IMR-90 (cell line): ENCODE measurements around the gene ANKRD44. TPM values are rescaled to one million over a fixed set of nuclear protein-coding genes. Genes with fewer than 3 reads are reported as not detected.

Experiments
- ATAC-seq: fragments of 200-7000 bp; cut with Tn5 transposase; 2 replicates; pipeline ENCODE4 v1.9.1; 2020; ENCODE audit warnings: low read depth, mild to moderate bottlenecking, moderate library complexity
- BruUV-seq: library from RNA; stranded (reverse); fragments of 400-500 nt; replicated peaks from 2 replicates; lab custom pipeline; 2021; lab: Mats Ljungman, UMichigan
- CTCF ChIA-PET: fragments of 300-600 bp; formaldehyde crosslinking; extraction: SDS; loops from one replicate; lab custom pipeline; 2021; ENCODE audit warnings: antibody characterized with exemption; lab: Yijun Ruan, JAX
- POLR2A ChIA-PET: fragments of 300-600 bp; sonication (Branson Sonifier 250); formaldehyde crosslinking; loops from one replicate; lab custom pipeline; 2022; ENCODE audit warnings: antibody characterized with exemption; ENCODE audit not compliant: unreplicated experiment; lab: Charles Lee
- DNase-seq: peaks from one replicate; pipeline ENCODE4 v3.0.0; 2013
- H2AFZ ChIP-seq: replicated peaks from 2 replicates; pipeline ENCODE3; 2013; ENCODE audit warnings: low read length, mild to moderate bottlenecking; ENCODE audit not compliant: poor library complexity
- H2AK5ac ChIP-seq: 2 replicates; pipeline ENCODE4 v1.6.1; 2013; ENCODE audit warnings: low read depth, low read length, inconsistent platforms
- H2AK9ac ChIP-seq: replicated peaks from 2 replicates; pipeline ENCODE3; 2013; ENCODE audit warnings: mild to moderate bottlenecking, low read depth, low read length, moderate library complexity; ENCODE audit not compliant: poor library complexity
- H2BK120ac ChIP-seq: 2 replicates; pipeline ENCODE4 v1.6.1; 2013; ENCODE audit warnings: low read depth, low read length, inconsistent platforms
- H2BK15ac ChIP-seq: 3 replicates; pipeline ENCODE4 v1.6.1; 2013; ENCODE audit warnings: low read depth, low read length, inconsistent platforms
- H2BK20ac ChIP-seq: 2 replicates; pipeline ENCODE4 v1.6.1; 2013; ENCODE audit warnings: low read depth, mild to moderate bottlenecking, inconsistent platforms, low read length, moderate library complexity
- H2BK5ac ChIP-seq: 2 replicates; pipeline ENCODE4 v1.6.1; 2013; ENCODE audit warnings: mild to moderate bottlenecking, low read depth, low read length, inconsistent platforms; ENCODE audit not compliant: poor library complexity, severe bottlenecking
- H3K14ac ChIP-seq: replicated peaks from 2 replicates; pipeline ENCODE4 v1.6.1; 2013; ENCODE audit warnings: low read depth, low read length, inconsistent platforms
- H3K18ac ChIP-seq: 2 replicates; pipeline ENCODE4 v1.6.1; 2013; ENCODE audit warnings: low read depth, low read length, control low read depth
- H3K23ac ChIP-seq: 2 replicates; pipeline ENCODE4 v1.6.1; 2013; ENCODE audit warnings: low read depth, low read length, inconsistent platforms
- H3K27ac ChIP-seq: 2 replicates; pipeline ENCODE4 v1.5.1; 2013; ENCODE audit warnings: mild to moderate bottlenecking, control low read depth, low read length; ENCODE audit not compliant: insufficient read depth
- H3K27me3 ChIP-seq: 2 replicates; pipeline ENCODE4 v1.6.1; 2013; ENCODE audit warnings: low read length; ENCODE audit not compliant: control insufficient read depth, insufficient read depth
- H3K36me3 ChIP-seq: 2 replicates; pipeline ENCODE4 v1.6.1; 2013; ENCODE audit warnings: low read length, mixed read lengths; ENCODE audit not compliant: control insufficient read depth, insufficient read depth
- H3K4ac ChIP-seq: 2 replicates; pipeline ENCODE4 v1.6.1; 2013; ENCODE audit warnings: low read depth, low read length, inconsistent platforms
- H3K4me1 ChIP-seq: 2 replicates; pipeline ENCODE4 v1.6.1; 2013; ENCODE audit warnings: low read length, mixed read lengths; ENCODE audit not compliant: control insufficient read depth, insufficient read depth
- H3K4me2 ChIP-seq: 2 replicates; pipeline ENCODE4 v1.6.1; 2013; ENCODE audit warnings: low read depth, mild to moderate bottlenecking, control low read depth, low read length, moderate library complexity
- H3K4me3 ChIP-seq: 2 replicates; pipeline ENCODE4 v1.5.1; 2013; ENCODE audit warnings: low read depth, mild to moderate bottlenecking, control low read depth, low read length, moderate library complexity; ENCODE audit not compliant: insufficient read depth
- H3K56ac ChIP-seq: 2 replicates; pipeline ENCODE4 v1.6.1; 2013; ENCODE audit warnings: low read length, inconsistent platforms; ENCODE audit not compliant: insufficient read depth; ENCODE audit errors: extremely low read depth
- H3K79me1 ChIP-seq, 2 experiments: 2 replicates each; pipeline ENCODE4 v1.6.1; 2013; ENCODE audit warnings: low read length in 2 of 2, inconsistent platforms in 1 of 2, low read depth in 1 of 2
- H3K9ac ChIP-seq: 2 replicates; pipeline ENCODE4 v1.6.1; 2013; ENCODE audit warnings: low read depth, low read length, control low read depth
- H3K9me1 ChIP-seq: 2 replicates; pipeline ENCODE4 v1.6.1; 2013; ENCODE audit warnings: low read length, inconsistent platforms; ENCODE audit not compliant: insufficient read depth
- H3K9me3 ChIP-seq: 2 replicates; pipeline ENCODE4 v1.6.1; 2013; ENCODE audit warnings: low read length; ENCODE audit not compliant: control insufficient read depth, insufficient read depth
- H4K20me1 ChIP-seq: 2 replicates; pipeline ENCODE4 v1.6.1; 2013; ENCODE audit warnings: low read length, inconsistent platforms; ENCODE audit not compliant: insufficient read depth
- H4K5ac ChIP-seq: 2 replicates; pipeline ENCODE4 v1.6.1; 2013; ENCODE audit warnings: mild to moderate bottlenecking, low read depth, low read length, control low read depth
- H4K8ac ChIP-seq, 2 experiments: 2 replicates each; pipeline ENCODE4 v1.6.1; 2013; ENCODE audit warnings: low read depth in 2 of 2, low read length in 2 of 2, control low read depth in 1 of 2, inconsistent platforms in 1 of 2
- H4K91ac ChIP-seq: 2 replicates; pipeline ENCODE4 v1.6.1; 2013; ENCODE audit warnings: low read depth, low read length, inconsistent platforms; ENCODE audit not compliant: insufficient read depth
- BHLHE40 ChIP-seq: fragments of 150-350 bp; IDR thresholded peaks from 2 replicates; pipeline ENCODE4 v1.6.1; 2016; ENCODE audit warnings: mild to moderate bottlenecking, low read depth, low read length
- NFE2L2 ChIP-seq: fragments of 150-350 bp; IDR thresholded peaks from 2 replicates; pipeline ENCODE4 v1.6.1; 2016; ENCODE audit warnings: low read depth, mild to moderate bottlenecking, low read length
- RAD21 ChIP-seq: IDR thresholded peaks from 2 replicates; pipeline ENCODE4 v1.6.1; 2012; ENCODE audit warnings: low read length, improper control_type of control experiment
- SMC3 ChIP-seq: fragments of 150-350 bp; IDR thresholded peaks from 2 replicates; pipeline ENCODE4 v1.6.1; 2016; ENCODE audit warnings: low read depth, mild to moderate bottlenecking, antibody characterized with exemption, low read length, moderate library complexity
- USF2 ChIP-seq: fragments of 150-350 bp; IDR thresholded peaks from 2 replicates; pipeline ENCODE4 v1.6.1; 2017; ENCODE audit warnings: mild to moderate bottlenecking, antibody characterized with exemption, low read length, low read depth
- WGBS, 2 experiments: methylation state at CpG; one replicate each; pipeline versions ENCODE4 v1.1.5 to v1.1.7; 2013; ENCODE audit warnings: missing lambda C conversion rate in 2 of 2; ENCODE audit not compliant: insufficient read length in 1 of 2; ENCODE audit errors: extremely low coverage in 2 of 2; 5-methylcytosine and 5-hydroxymethylcytosine counted together
- dilution Hi-C: fragments of 300-500 bp; cut with HindIII; formaldehyde crosslinking; loops from one replicate; pipeline ENCODE4 v1.14.3; 2018; ENCODE audit warnings: low sequenced_read_pairs; ENCODE audit not compliant: unreplicated experiment
- in situ Hi-C: fragments of 300-500 bp; cut with MboI; formaldehyde crosslinking; loops from 3 replicates; pipeline ENCODE4 v1.14.3; 2019; ENCODE audit warnings: low sequenced_read_pairs, inconsistent platforms, mixed read lengths
- intact Hi-C: fragments of 100-400 bp; cut with micrococcal nuclease; formaldehyde crosslinking; loops from 2 replicates; pipeline ENCODE4 v1.10.0; 2022
- polyA plus RNA-seq, 3 experiments: library from polyadenylated mRNA; depleted of rRNA; stranded (reverse); fragments of >200 nt; gene quantifications; 2 replicates each; pipeline ENCODE4 v1.2.3, GENCODE V29; 2012; ENCODE audit warnings: low replicate concordance in 1 of 3
- total RNA-seq: library from RNA; depleted of rRNA; stranded (reverse); fragments of >200 nt; gene quantifications from 2 replicates; pipeline ENCODE4 v1.2.3, GENCODE V29; 2012

The ANKRD44 gene
- total and polyA plus RNA-seq, 2 of the 4 experiments (the other 2 are of a cell fraction) = 5.2 to 15.6 TPM

GRCh38 chr2:197141702-197142473 lies 168.7 kb downstream of the ANKRD44 start:
- Histone ChIP-seq H2AFZ (no peak overlapping the region), H3K4me3 (no peak overlapping the region), H2BK20ac (no peak overlapping the region), H4K5ac (no peak overlapping the region), H3K14ac (no peak overlapping the region), H2AK5ac (no peak overlapping the region), H2AK9ac (no peak overlapping the region), H3K4ac (no peak overlapping the region), H2BK120ac (no peak overlapping the region), H3K9me1 (peaks cover 2% of the 10 kb centered on the region), H3K18ac (no peak overlapping the region), H3K9ac (no peak overlapping the region), H2BK15ac (no peak overlapping the region), H3K36me3 (no peaks in the 10 kb centered on the region), H3K4me1 (peaks cover 7% of the 10 kb centered on the region), H3K27ac (no peak overlapping the region), H4K20me1 (no peaks in the 10 kb centered on the region), H4K8ac (no peak overlapping the region), H3K27me3 (no peaks in the 10 kb centered on the region), H3K9me3 (no peaks in the 10 kb centered on the region), H3K23ac (no peak overlapping the region), H4K91ac (no peak overlapping the region), H3K4me2 (no peak overlapping the region), H3K79me1 (no peaks in the 10 kb centered on the region; a peak in 1 of 4 replicates), H3K56ac (no peak overlapping the region), H2BK5ac (no peak overlapping the region)
- no CpG with 5 or more reads among the region's 2 CpGs for WGBS, 2 experiments
- no TSS peak for BruUV-seq
- ChIA-PET CTCF (interaction anchor here (0.9 to 1.4 kb wide), 4 partner anchors 8 to 27 kb away, joined by 3 to 5 read pairs (median 4); no protein-coding TSS in a partner anchor), POLR2A (no interaction called here)
- in situ Hi-C loops = no loop called here
- ATAC-seq = no peak
- DNase-seq = no peak
- TF ChIP-seq RAD21 (no peak), SMC3 (no peak), USF2 (no peak), BHLHE40 (no peak), NFE2L2 (no peak)
- dilution Hi-C loops = no loop called here
- intact Hi-C loops = no loop called here
